AG04449 (cell line): Measurements from ENCODE around the gene CAMSAP1.

Experiments
- CTCF ChIA-PET: fragments of 350-600 bp; formaldehyde crosslinking; extraction: SDS; loops from one replicate; lab custom pipeline; 2021; ENCODE audit warnings: antibody characterized with exemption; lab: Yijun Ruan, JAX
- POLR2A ChIA-PET: fragments of 400-600, 350-600 bp; formaldehyde crosslinking; extraction: SDS; loops from one replicate; lab custom pipeline; 2020; ENCODE audit warnings: antibody characterized with exemption, inconsistent platforms; lab: Yijun Ruan, JAX
- DNase-seq: peaks from one replicate; pipeline ENCODE4 v3.0.0-alpha.2; 2010; ENCODE audit warnings: low read depth, low spot score
- H3K4me3 ChIP-seq: 2 replicates; pipeline ENCODE4 v1.5.1; 2011; ENCODE audit warnings: low read depth, mild to moderate bottlenecking, control low read depth, low read length
- TF ChIP-seq, protein P1 (sequence below): IDR thresholded peaks from one replicate; pipeline ENCODE4 v1.5.1; 2011; ENCODE audit warnings: mild to moderate bottlenecking, moderate library complexity, low read length, control low read depth, inconsistent platforms; ENCODE audit not compliant: insufficient read depth; ENCODE audit errors: missing control alignments

The CAMSAP1 gene

GRCh38 chr9:135858491-135859185 lies 48.7 kb downstream of the CAMSAP1 start:
- DNase-seq, result no peak
- no peak overlapping the region for H3K4me3 ChIP-seq
- TF ChIP-seq, protein P1, sequence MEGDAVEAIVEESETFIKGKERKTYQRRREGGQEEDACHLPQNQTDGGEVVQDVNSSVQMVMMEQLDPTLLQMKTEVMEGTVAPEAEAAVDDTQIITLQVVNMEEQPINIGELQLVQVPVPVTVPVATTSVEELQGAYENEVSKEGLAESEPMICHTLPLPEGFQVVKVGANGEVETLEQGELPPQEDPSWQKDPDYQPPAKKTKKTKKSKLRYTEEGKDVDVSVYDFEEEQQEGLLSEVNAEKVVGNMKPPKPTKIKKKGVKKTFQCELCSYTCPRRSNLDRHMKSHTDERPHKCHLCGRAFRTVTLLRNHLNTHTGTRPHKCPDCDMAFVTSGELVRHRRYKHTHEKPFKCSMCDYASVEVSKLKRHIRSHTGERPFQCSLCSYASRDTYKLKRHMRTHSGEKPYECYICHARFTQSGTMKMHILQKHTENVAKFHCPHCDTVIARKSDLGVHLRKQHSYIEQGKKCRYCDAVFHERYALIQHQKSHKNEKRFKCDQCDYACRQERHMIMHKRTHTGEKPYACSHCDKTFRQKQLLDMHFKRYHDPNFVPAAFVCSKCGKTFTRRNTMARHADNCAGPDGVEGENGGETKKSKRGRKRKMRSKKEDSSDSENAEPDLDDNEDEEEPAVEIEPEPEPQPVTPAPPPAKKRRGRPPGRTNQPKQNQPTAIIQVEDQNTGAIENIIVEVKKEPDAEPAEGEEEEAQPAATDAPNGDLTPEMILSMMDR, result no peak
- CTCF ChIA-PET, result interaction anchor here (1.4 to 8.6 kb wide), 3 partner anchors 8 to 263 kb away, joined by 3 to 66 read pairs (median 11); partner anchors contain the start of gene TMEM250
- POLR2A ChIA-PET, result no interaction called here

- TF ChIP-seq, protein P1, result no peak
- no peak overlapping the region for H3K4me3 ChIP-seq
- POLR2A ChIA-PET, result no interaction called here
- CTCF ChIA-PET, result interaction anchor here (3.0 kb wide), 1 partner anchor 9 kb away, joined by 11 read pairs; no protein-coding TSS in a partner anchor
- DNase-seq, result no peak
Observed at GRCh38 chr9:135857843-135858242, 49.5 kb downstream of the CAMSAP1 start.

DNA sequence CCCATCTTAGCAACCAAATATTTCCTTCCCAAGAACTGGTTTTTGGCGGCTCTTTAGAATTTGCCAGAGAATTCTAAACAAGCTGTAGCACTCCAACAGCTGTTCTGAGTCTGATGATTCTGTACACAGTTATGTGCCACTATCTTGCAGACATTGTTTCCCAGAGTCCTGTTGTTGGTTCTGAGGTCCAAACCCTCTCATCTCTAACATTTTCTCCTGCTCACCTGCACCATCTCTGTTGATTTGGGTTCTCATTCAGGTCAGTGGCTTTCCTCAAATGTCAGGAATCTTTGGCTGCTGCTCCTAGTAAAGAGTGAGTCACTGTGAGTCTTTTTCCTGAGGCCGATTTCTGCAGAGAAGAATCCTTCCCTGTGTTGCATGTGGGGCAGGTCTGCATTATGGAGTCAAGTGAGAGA lies 50.0 kb downstream of the CAMSAP1 start:
- TF ChIP-seq, protein P1, result no peak
- POLR2A ChIA-PET, result interaction anchor here (0.6 kb wide), 1 partner anchor 40 kb away, joined by 3 read pairs; no protein-coding TSS in a partner anchor
- CTCF ChIA-PET, result interaction anchor here (1.3 to 3.0 kb wide), 2 partner anchors 9 to 11 kb away, joined by 3 to 11 read pairs; no protein-coding TSS in a partner anchor

GRCh38 chr9:135851748-135852147 lies 55.6 kb downstream of the CAMSAP1 start:
- ChIA-PET POLR2A (no interaction called here), CTCF (interaction anchor here (1.5 kb wide), 1 partner anchor 12 kb away, joined by 4 read pairs; no protein-coding TSS in a partner anchor)
- no peak overlapping the region for H3K4me3 ChIP-seq
- TF ChIP-seq, protein P1, result no peak
- no peak for DNase-seq

More for the DNA sequence above, 50.0 kb downstream of the CAMSAP1 start:
- no peak overlapping the region for H3K4me3 ChIP-seq
- no peak for DNase-seq

GRCh38 chr9:135850737-135851136 lies 56.6 kb downstream of the CAMSAP1 start:
- TF ChIP-seq, protein P1, result no peak
- ChIA-PET CTCF (interaction anchor here (1.5 kb wide), 1 partner anchor 13 kb away, joined by 4 read pairs; no protein-coding TSS in a partner anchor), POLR2A (no interaction called here)
- no peak overlapping the region for H3K4me3 ChIP-seq
- DNase-seq, result no peak

DNA sequence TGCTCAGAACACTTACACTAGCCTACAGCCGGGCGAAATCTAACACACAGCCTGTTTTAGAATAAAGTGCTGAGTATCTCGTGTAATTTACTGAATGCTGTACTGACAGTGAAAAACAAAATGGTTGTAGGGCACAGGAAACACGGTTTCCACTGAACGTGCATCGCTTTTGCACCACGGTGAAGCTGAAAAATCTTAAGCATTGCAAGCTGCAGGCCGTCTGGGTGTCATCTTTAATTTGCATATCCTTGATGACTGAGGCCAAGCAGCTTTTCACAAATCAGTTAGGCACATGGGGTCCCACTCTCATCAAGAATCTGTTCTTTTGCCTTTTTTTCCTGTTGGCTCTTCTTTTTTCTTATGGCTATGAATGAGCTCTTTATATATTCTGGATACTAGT lies 58.2 kb downstream of the CAMSAP1 start:
- POLR2A ChIA-PET, result no interaction called here
- no peak for DNase-seq
- TF ChIP-seq, protein P1, result no peak
- no peak overlapping the region for H3K4me3 ChIP-seq
- CTCF ChIA-PET, result interaction anchor here (0.8 to 2.4 kb wide), 4 partner anchors 10 to 121 kb away, joined by 3 to 21 read pairs (median 3); no protein-coding TSS in a partner anchor
